ENCODE measurements around the gene PCSK1N. TPM values are rescaled to one million over a fixed set of nuclear protein-coding genes. Genes with fewer than 3 reads are reported as not detected.
"Not testable (repeated sequence)": the region's sequence is repeated elsewhere in the genome, so short reads cannot be mapped to it uniquely, and the experiment has no call there.

Gene PCSK1N, protein sequence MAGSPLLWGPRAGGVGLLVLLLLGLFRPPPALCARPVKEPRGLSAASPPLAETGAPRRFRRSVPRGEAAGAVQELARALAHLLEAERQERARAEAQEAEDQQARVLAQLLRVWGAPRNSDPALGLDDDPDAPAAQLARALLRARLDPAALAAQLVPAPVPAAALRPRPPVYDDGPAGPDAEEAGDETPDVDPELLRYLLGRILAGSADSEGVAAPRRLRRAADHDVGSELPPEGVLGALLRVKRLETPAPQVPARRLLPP
- total RNA-seq = 41.6 to 46.9 TPM (median 42.8 TPM) in 3 replicates

- peaks cover 10% of the 10 kb centered on the region for H3K9me3 Mint-ChIP-seq
- TF ChIP-seq, protein P1, sequence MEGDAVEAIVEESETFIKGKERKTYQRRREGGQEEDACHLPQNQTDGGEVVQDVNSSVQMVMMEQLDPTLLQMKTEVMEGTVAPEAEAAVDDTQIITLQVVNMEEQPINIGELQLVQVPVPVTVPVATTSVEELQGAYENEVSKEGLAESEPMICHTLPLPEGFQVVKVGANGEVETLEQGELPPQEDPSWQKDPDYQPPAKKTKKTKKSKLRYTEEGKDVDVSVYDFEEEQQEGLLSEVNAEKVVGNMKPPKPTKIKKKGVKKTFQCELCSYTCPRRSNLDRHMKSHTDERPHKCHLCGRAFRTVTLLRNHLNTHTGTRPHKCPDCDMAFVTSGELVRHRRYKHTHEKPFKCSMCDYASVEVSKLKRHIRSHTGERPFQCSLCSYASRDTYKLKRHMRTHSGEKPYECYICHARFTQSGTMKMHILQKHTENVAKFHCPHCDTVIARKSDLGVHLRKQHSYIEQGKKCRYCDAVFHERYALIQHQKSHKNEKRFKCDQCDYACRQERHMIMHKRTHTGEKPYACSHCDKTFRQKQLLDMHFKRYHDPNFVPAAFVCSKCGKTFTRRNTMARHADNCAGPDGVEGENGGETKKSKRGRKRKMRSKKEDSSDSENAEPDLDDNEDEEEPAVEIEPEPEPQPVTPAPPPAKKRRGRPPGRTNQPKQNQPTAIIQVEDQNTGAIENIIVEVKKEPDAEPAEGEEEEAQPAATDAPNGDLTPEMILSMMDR (IDR thresholded peaks at IDR 0.05; ENCODE audit: unreplicated experiment) = no peak
- DNase-seq (ENCODE audit: low spot score in 2 of 2, unreplicated experiment in 2 of 2) = no peak
- H3K36me3 Mint-ChIP-seq = peaks cover 2% of the 10 kb centered on the region
- H3K27ac Mint-ChIP-seq = no peak within 1 kb of the TSS
- H3K4me1 Mint-ChIP-seq = peaks cover 20% of the 10 kb centered on the region
- peak within 1 kb of the TSS; percentile 73 for H3K4me3 Mint-ChIP-seq
- peaks cover 46% of the 10 kb centered on the region for H3K27me3 Mint-ChIP-seq (ENCODE audit: low read depth)
Measured at GRCh38 chrX:48835524-48836329, at the start of gene PCSK1N. Gene PCSK1N (minus strand): TSS chrX:48835610. CDS start chrX:48835532, 78 bp downstream.

DNA sequence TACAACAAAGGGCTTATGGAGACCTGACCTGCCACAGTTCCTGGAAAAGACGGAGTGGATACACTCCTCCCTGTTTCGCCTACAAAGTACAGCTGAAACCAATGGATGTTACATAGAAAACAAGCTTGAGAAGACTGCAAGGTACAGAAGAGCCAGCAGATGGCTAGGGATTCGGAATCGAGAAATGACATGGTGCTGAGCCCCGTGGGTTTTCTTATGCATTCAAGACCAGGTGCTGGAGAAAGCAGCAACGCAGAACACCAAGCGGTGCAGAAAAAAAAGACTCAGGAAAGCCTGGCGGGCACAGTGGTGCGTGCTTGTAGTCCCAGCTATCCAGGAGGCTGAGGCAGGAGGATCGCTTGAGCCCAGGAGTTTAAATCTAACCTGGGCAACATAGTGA, 48.3 kb upstream of the PCSK1N start:
- DNase-seq (ENCODE audit: low spot score in 2 of 2, unreplicated experiment in 2 of 2) = no peak
- Mint-ChIP-seq H3K27me3 (ENCODE audit: low read depth) (no peaks in the 10 kb centered on the region), H3K27ac (no peak overlapping the region), H3K4me3 (no peak overlapping the region), H3K9me3 (peaks cover 8% of the 10 kb centered on the region), H3K4me1 (no peaks in the 10 kb centered on the region), H3K36me3 (no peaks in the 10 kb centered on the region)
- TF ChIP-seq, protein P1 (IDR thresholded peaks at IDR 0.05; ENCODE audit: unreplicated experiment) = no peak

- H3K36me3 Mint-ChIP-seq; H3K27me3 Mint-ChIP-seq (ENCODE audit: low read depth); H3K27ac Mint-ChIP-seq; H3K4me3 Mint-ChIP-seq; DNase-seq (ENCODE audit: low spot score in 2 of 2, unreplicated experiment in 2 of 2); H3K4me1 Mint-ChIP-seq: not testable (repeated sequence)
- peaks cover 13% of the 10 kb centered on the region for H3K9me3 Mint-ChIP-seq
Measured at GRCh38 chrX:48876944-48877343, 41.5 kb upstream of the PCSK1N start.

- H3K9me3 Mint-ChIP-seq; DNase-seq (ENCODE audit: low spot score in 2 of 2, unreplicated experiment in 2 of 2); H3K27me3 Mint-ChIP-seq (ENCODE audit: low read depth); H3K4me1 Mint-ChIP-seq; H3K27ac Mint-ChIP-seq; H3K36me3 Mint-ChIP-seq; H3K4me3 Mint-ChIP-seq: not testable (repeated sequence)
Measured at GRCh38 chrX:48872017-48872416, 36.6 kb upstream of the PCSK1N start.

DNA sequence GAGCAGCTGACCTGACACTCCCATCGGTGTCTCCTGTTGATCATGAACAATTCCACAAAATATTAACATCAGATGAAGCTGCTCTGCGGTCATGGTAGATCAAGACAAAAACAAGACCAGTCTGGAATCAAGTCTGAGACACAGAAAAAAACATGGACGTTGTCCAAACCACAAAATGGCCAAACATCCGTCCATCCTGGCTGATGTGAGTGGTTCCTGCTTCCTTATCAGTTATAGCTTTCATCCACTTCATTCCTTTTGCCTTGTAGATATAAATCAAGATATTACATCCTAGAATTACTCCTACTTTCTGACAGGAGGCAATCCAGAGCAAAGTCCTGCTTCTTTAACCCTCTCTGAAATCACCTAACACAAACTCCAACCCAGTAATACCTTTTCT, 28.8 kb upstream of the PCSK1N start:
- no peaks in the 10 kb centered on the region for H3K27me3 Mint-ChIP-seq (ENCODE audit: low read depth)
- no peaks in the 10 kb centered on the region for H3K36me3 Mint-ChIP-seq
- no peak overlapping the region for H3K4me3 Mint-ChIP-seq
- H3K4me1 Mint-ChIP-seq = peaks cover 13% of the 10 kb centered on the region
- TF ChIP-seq, protein P1 (IDR thresholded peaks at IDR 0.05; ENCODE audit: unreplicated experiment) = no peak
- peaks cover 16% of the 10 kb centered on the region for H3K9me3 Mint-ChIP-seq
- peak in 1 of 2 experiments; percentile 22 for DNase-seq (ENCODE audit: low spot score in 2 of 2, unreplicated experiment in 2 of 2)
- H3K27ac Mint-ChIP-seq = peak overlapping the region; percentile 73

DNA sequence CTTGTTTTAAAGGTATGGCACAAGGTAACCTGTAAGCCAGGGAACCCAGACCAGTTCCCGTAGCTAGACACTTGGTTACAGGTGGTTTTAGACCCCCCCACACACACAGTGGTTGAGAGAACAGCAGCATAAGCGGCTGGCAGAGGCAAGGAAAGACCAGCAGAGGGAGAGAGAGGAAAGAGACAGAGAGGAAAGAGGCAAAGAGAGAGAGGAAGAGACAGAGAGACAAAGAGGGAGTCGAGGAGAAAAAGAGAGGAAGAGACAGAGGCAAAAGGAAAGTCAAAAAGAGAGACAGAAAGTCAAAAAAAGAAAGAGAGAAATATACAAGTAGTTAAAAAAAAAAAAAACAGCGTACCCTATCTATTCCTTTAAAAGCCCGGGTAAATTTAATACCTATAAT, 19.5 kb upstream of the PCSK1N start:
- Mint-ChIP-seq H3K4me1 (peaks cover 5% of the 10 kb centered on the region), H3K9me3 (peaks cover 34% of the 10 kb centered on the region), H3K27me3 (ENCODE audit: low read depth) (no peaks in the 10 kb centered on the region), H3K4me3 (no peak overlapping the region), H3K36me3 (peaks cover under 1% of the 10 kb centered on the region), H3K27ac (no peak overlapping the region)
- TF ChIP-seq, protein P1 (IDR thresholded peaks at IDR 0.05; ENCODE audit: unreplicated experiment) = no peak
- no peak for DNase-seq (ENCODE audit: low spot score in 2 of 2, unreplicated experiment in 2 of 2)

- not testable (repeated sequence) for H3K4me3 Mint-ChIP-seq; H3K36me3 Mint-ChIP-seq; H3K4me1 Mint-ChIP-seq; DNase-seq (ENCODE audit: low spot score in 2 of 2, unreplicated experiment in 2 of 2); H3K27ac Mint-ChIP-seq; H3K27me3 Mint-ChIP-seq (ENCODE audit: low read depth)
- H3K9me3 Mint-ChIP-seq = peaks cover 37% of the 10 kb centered on the region
Measured at GRCh38 chrX:48854121-48854804, 18.9 kb upstream of the PCSK1N start.

DNA sequence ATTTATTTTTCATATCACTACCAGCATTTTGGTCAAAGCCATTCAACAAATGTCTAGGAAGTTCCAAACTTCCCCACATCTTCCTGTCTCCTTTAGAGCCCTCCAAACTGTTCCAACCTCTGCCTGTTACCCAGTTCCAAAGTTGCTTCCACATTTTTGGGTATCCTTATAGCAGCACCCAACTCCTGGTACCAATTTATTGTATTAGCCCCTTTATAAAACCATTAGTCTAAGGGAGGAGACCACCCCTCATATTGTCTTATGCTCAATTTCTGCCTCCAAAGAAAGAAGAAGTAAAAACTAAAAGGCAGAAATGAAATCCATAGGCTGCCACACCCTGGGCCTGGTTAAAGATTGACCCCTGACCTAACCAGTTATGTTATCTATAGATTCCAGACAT, 18.1 kb upstream of the PCSK1N start:
- not testable (repeated sequence) for H3K27ac Mint-ChIP-seq
- peaks cover 43% of the 10 kb centered on the region for H3K9me3 Mint-ChIP-seq

More for the DNA sequence above, 18.1 kb upstream of the PCSK1N start:
- H3K4me3 Mint-ChIP-seq; H3K27me3 Mint-ChIP-seq (ENCODE audit: low read depth); H3K36me3 Mint-ChIP-seq; H3K4me1 Mint-ChIP-seq; DNase-seq (ENCODE audit: low spot score in 2 of 2, unreplicated experiment in 2 of 2): not testable (repeated sequence)

All from mesothelial cell of epicardium (in vitro differentiated cells).